K562 (cell line): ENCODE results near the gene CDK11B. TPM values are rescaled to one million over a fixed set of nuclear protein-coding genes. Genes with fewer than 3 reads are reported as not detected.

Experiments
- ARID2 ChIP-seq: fragments of 450-650 bp; IDR thresholded peaks from 2 replicates; pipeline ENCODE4 v1.6.1; 2017; ENCODE audit warnings: antibody characterized with exemption, mild to moderate bottlenecking
- BRD9 ChIP-seq: fragments of 450-650 bp; IDR thresholded peaks from 2 replicates; pipeline ENCODE4 v1.6.1; 2018; ENCODE audit warnings: low read depth; ENCODE audit not compliant: partially characterized antibody
- C11orf30 ChIP-seq: fragments of 450-650 bp; IDR thresholded peaks from 2 replicates; pipeline ENCODE4 v1.6.1; 2016; ENCODE audit warnings: low read depth, mild to moderate bottlenecking
- CAMTA2 ChIP-seq: fragments of 250-450 bp; sonication (Bioruptor Pico); conservative IDR thresholded peaks from 2 replicates; pipeline ENCODE4 v1.5.1; 2022
- CHCHD3 ChIP-seq: fragments of 250-450 bp; sonication (Bioruptor Pico); IDR thresholded peaks from 2 replicates; pipeline ENCODE4 v2.1.2; 2022; ENCODE audit warnings: mild to moderate bottlenecking
- HDAC3 ChIP-seq: fragments of 450-650 bp; IDR thresholded peaks from 2 replicates; pipeline ENCODE4 v1.6.1; 2018; ENCODE audit warnings: borderline replicate concordance, mild to moderate bottlenecking, moderate library complexity; ENCODE audit not compliant: partially characterized antibody
- KHSRP ChIP-seq: fragments of 450-650 bp; IDR thresholded peaks from 2 replicates; pipeline ENCODE4 v1.6.1; 2017
- NCOA1 ChIP-seq: fragments of 450-650 bp; IDR thresholded peaks from 2 replicates; pipeline ENCODE4 v1.6.1; 2016; ENCODE audit warnings: low read depth
- PHF21A ChIP-seq: fragments of 450-650 bp; IDR thresholded peaks from 2 replicates; pipeline ENCODE4 v1.6.1; 2017; ENCODE audit warnings: low read depth, borderline replicate concordance
- POLR2B ChIP-seq: fragments of 450-650 bp; IDR thresholded peaks from 2 replicates; pipeline ENCODE4 v1.6.1; 2018; ENCODE audit warnings: low read depth; ENCODE audit not compliant: partially characterized antibody
- RBBP5 ChIP-seq: fragments of 200-600 bp; sonication (generic); IDR thresholded peaks from 2 replicates; pipeline ENCODE4 v1.6.1; 2012; ENCODE audit warnings: borderline replicate concordance, mild to moderate bottlenecking, low read length, control low read depth, inconsistent platforms; ENCODE audit not compliant: insufficient read depth, poor library complexity, severe bottlenecking
- SETDB1 ChIP-seq: IDR thresholded peaks from one replicate; pipeline ENCODE4 v1.6.1; 2012; ENCODE audit warnings: low read length, control low read depth, inconsistent platforms
- SREBF1 ChIP-seq: fragments of 150-350 bp; IDR thresholded peaks from 2 replicates; pipeline ENCODE4 v1.6.1; 2014; ENCODE audit warnings: antibody characterized with exemption, low read depth, low read length, borderline replicate concordance
- ZNF224 ChIP-seq: sonication (generic); formaldehyde crosslinking; IDR thresholded peaks from 2 replicates; pipeline ENCODE4 v1.8.0; 2022; ENCODE audit warnings: mild to moderate bottlenecking, missing genetic modification reagents
- ZNF23 ChIP-seq: fragments of 250-450 bp; sonication (Bioruptor Pico); IDR thresholded peaks from 2 replicates; pipeline ENCODE4 v1.4.0; 2020; ENCODE audit warnings: mild to moderate bottlenecking
- ZNF444 ChIP-seq: fragments of 250-450 bp; sonication (Bioruptor Pico); IDR thresholded peaks from 2 replicates; pipeline ENCODE4 v1.4.0; 2020; ENCODE audit warnings: mild to moderate bottlenecking, moderate library complexity
- ZNF589 ChIP-seq: fragments of 200-800 bp; sonication (Bioruptor generic); IDR thresholded peaks from 2 replicates; pipeline ENCODE4 v1.6.1; 2016; ENCODE audit warnings: low read depth, missing genetic modification characterization, missing compliant biosample characterization
- ZNF644 ChIP-seq: fragments of 200-800 bp; sonication (Bioruptor generic); IDR thresholded peaks from 2 replicates; pipeline ENCODE4 v1.6.1; 2016; ENCODE audit warnings: low read depth, missing genetic modification characterization, missing compliant biosample characterization
- polyA plus RNA-seq, 8 experiments: library from polyadenylated mRNA; depleted of rRNA in 4 of 8; stranded (reverse) in 5 of 8; unstranded in 3 of 8; fragments of >200 nt; fragmentation: Nextera tagmentation in 2 of 8; fragmentation: Illumina TruSeq in 1 of 8; extraction: Ambion mirVana in 2 of 8; extraction: Trizol in 1 of 8; gene quantifications; 2 replicates each; pipeline versions ENCODE4 v1.2.1 to v1.2.3, GENCODE V29; 2011 to 2014; ENCODE audit warnings: inconsistent platforms in 1 of 8, missing spikeins in 1 of 8
- total RNA-seq, 7 experiments: library from RNA; depleted of rRNA in 6 of 7; stranded (reverse); fragments of >200 nt in 6 of 7; fragmentation: Illumina TruSeq in 2 of 7; extraction: Trizol in 2 of 7; gene quantifications; 2 replicates each; pipeline versions ENCODE4 v1.2.1 to v1.2.3, GENCODE V29; 2011 to 2021; ENCODE audit warnings: low replicate concordance in 1 of 7
- TF ChIP-seq, protein P1 (sequence below): fragments of 450-650 bp; formaldehyde crosslinking; IDR thresholded peaks from 2 replicates; pipeline ENCODE4 v1.4.0; 2020; ENCODE audit warnings: mild to moderate bottlenecking, moderate library complexity
- TF ChIP-seq, protein P2 (sequence below): fragments of 250-450 bp; sonication (Bioruptor Pico); IDR thresholded peaks from 2 replicates; pipeline ENCODE4 v1.8.0; 2021; ENCODE audit warnings: moderate library complexity, mild to moderate bottlenecking, inconsistent platforms
- TF ChIP-seq, protein P3 (sequence below): sonication (generic); formaldehyde crosslinking; IDR thresholded peaks from 2 replicates; pipeline ENCODE4 v1.4.0; 2020; ENCODE audit warnings: mild to moderate bottlenecking, missing genetic modification reagents
- TF ChIP-seq, protein P4 (sequence below): sonication (generic); formaldehyde crosslinking; IDR thresholded peaks from 2 replicates; pipeline ENCODE4 v1.8.0; 2023; ENCODE audit warnings: mild to moderate bottlenecking, missing genetic modification reagents
- TF ChIP-seq, protein P5 (sequence below): fragments of 250-450 bp; sonication (Bioruptor Pico); IDR thresholded peaks from 2 replicates; pipeline ENCODE4 v1.5.0; 2021; ENCODE audit warnings: mild to moderate bottlenecking, borderline replicate concordance

Gene CDK11B
- total and polyA plus RNA-seq, 9 of the 15 experiments (the other 6 are each of a cell fraction or from before 2014, with no cell fraction given): 2.8 to 52.2 (median 19.5) TPM

DNA sequence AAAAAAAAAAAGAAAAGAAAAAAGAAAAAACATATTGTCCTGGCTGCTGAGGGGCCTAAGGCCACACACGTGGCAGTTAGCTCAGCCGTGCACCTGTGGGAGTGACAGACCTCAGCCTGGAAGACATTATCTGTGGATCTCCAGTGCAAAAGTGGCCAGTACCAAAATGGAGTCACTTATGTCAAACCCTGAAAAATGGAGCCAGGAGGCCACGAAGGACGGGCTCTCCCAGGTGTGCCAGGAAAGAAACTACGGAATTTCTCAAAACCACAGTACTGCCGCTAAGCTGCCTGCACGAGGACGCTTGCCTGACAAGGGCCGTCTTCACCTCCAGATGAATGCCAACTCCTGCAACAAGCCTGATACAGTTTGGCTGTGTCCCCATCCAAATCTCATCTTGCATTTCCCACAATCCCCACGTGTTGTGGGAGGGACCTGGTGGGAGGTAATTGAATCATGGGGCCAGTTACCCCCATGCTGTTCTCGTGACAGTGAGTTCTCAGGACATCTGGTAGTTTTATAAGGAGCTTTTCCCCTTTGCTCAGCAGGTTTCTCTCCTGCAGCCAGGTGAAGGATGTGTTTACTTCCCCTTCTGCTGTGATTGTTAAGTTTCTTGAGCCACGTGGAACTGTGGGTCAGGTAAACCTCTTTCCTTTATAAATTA lies 48.9 kb downstream of the CDK11B start (continued):
- peak; percentile 69; the same call in 1 of the 2 replicates for TF ChIP-seq ZNF444 (CRISPR knock-in tag)
- TF ChIP-seq ZNF589 (CRISPR knock-in tag): peak; percentile 79; the same call in 1 of the 2 replicates
- TF ChIP-seq ARID2: no peak
- no peak for TF ChIP-seq C11orf30
- TF ChIP-seq BRD9: no peak
- no peak for TF ChIP-seq POLR2B
- TF ChIP-seq NCOA1: no peak
- TF ChIP-seq, protein P1, sequence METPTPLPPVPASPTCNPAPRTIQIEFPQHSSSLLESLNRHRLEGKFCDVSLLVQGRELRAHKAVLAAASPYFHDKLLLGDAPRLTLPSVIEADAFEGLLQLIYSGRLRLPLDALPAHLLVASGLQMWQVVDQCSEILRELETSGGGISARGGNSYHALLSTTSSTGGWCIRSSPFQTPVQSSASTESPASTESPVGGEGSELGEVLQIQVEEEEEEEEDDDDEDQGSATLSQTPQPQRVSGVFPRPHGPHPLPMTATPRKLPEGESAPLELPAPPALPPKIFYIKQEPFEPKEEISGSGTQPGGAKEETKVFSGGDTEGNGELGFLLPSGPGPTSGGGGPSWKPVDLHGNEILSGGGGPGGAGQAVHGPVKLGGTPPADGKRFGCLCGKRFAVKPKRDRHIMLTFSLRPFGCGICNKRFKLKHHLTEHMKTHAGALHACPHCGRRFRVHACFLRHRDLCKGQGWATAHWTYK (CRISPR knock-in tag): peak; percentile 78; the same call in 1 of the 2 replicates
- TF ChIP-seq SETDB1: no peak
- TF ChIP-seq, protein P2, sequence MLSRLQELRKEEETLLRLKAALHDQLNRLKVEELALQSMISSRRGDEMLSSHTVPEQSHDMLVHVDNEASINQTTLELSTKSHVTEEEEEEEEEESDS (CRISPR knock-in tag): no peak
- TF ChIP-seq ZNF23 (CRISPR knock-in tag): peak; percentile 77
- TF ChIP-seq, protein P3, sequence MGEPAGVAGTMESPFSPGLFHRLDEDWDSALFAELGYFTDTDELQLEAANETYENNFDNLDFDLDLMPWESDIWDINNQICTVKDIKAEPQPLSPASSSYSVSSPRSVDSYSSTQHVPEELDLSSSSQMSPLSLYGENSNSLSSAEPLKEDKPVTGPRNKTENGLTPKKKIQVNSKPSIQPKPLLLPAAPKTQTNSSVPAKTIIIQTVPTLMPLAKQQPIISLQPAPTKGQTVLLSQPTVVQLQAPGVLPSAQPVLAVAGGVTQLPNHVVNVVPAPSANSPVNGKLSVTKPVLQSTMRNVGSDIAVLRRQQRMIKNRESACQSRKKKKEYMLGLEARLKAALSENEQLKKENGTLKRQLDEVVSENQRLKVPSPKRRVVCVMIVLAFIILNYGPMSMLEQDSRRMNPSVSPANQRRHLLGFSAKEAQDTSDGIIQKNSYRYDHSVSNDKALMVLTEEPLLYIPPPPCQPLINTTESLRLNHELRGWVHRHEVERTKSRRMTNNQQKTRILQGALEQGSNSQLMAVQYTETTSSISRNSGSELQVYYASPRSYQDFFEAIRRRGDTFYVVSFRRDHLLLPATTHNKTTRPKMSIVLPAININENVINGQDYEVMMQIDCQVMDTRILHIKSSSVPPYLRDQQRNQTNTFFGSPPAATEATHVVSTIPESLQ (CRISPR knock-in tag): no peak
- no peak for TF ChIP-seq RBBP5
- no peak for TF ChIP-seq ZNF224
- TF ChIP-seq HDAC3: no peak
- TF ChIP-seq, protein P4, sequence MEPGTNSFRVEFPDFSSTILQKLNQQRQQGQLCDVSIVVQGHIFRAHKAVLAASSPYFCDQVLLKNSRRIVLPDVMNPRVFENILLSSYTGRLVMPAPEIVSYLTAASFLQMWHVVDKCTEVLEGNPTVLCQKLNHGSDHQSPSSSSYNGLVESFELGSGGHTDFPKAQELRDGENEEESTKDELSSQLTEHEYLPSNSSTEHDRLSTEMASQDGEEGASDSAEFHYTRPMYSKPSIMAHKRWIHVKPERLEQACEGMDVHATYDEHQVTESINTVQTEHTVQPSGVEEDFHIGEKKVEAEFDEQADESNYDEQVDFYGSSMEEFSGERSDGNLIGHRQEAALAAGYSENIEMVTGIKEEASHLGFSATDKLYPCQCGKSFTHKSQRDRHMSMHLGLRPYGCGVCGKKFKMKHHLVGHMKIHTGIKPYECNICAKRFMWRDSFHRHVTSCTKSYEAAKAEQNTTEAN (CRISPR knock-in tag): no peak
- TF ChIP-seq PHF21A: no peak
- TF ChIP-seq CAMTA2: no peak
- peak; percentile 90 for TF ChIP-seq ZNF644
- TF ChIP-seq, protein P5, sequence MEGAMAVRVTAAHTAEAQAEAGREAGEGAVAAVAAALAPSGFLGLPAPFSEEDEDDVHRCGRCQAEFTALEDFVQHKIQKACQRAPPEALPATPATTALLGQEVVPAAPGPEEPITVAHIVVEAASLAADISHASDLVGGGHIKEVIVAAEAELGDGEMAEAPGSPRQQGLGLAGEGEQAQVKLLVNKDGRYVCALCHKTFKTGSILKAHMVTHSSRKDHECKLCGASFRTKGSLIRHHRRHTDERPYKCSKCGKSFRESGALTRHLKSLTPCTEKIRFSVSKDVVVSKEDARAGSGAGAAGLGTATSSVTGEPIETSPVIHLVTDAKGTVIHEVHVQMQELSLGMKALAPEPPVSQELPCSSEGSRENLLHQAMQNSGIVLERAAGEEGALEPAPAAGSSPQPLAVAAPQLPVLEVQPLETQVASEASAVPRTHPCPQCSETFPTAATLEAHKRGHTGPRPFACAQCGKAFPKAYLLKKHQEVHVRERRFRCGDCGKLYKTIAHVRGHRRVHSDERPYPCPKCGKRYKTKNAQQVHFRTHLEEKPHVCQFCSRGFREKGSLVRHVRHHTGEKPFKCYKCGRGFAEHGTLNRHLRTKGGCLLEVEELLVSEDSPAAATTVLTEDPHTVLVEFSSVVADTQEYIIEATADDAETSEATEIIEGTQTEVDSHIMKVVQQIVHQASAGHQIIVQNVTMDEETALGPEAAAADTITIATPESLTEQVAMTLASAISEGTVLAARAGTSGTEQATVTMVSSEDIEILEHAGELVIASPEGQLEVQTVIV (CRISPR knock-in tag): 0 out of 2 replicates have a peak, but pooled peaks have one; percentile 51
- no peak for TF ChIP-seq CHCHD3 (CRISPR knock-in tag)
- no peak for TF ChIP-seq KHSRP
- no peak for TF ChIP-seq SREBF1
